WTC11 (cell line): ENCODE measurements around the gene ACIN1.

Experiments used
- EMX1 ChIP-seq: fragments of 250-450 bp; sonication (Bioruptor Pico); IDR thresholded peaks from 2 replicates; pipeline ENCODE4 v1.8.0; 2021; ENCODE audit warnings: mild to moderate bottlenecking
- FOXP1 ChIP-seq: sonication (generic); formaldehyde crosslinking; IDR thresholded peaks from 2 replicates; pipeline ENCODE4 v1.8.0; 2022; ENCODE audit warnings: missing genetic modification reagents, mild to moderate bottlenecking, moderate library complexity, borderline replicate concordance
- IRF2 ChIP-seq: sonication (generic); formaldehyde crosslinking; IDR thresholded peaks from 2 replicates; pipeline ENCODE4 v1.8.0; 2022; ENCODE audit warnings: low read depth, missing genetic modification reagents, borderline replicate concordance
- SP1 ChIP-seq: sonication (generic); formaldehyde crosslinking; conservative IDR thresholded peaks from 2 replicates; pipeline ENCODE4 v1.8.1; 2022; ENCODE audit warnings: missing genetic modification reagents
- TCF7 ChIP-seq: sonication (generic); formaldehyde crosslinking; IDR thresholded peaks from 2 replicates; pipeline ENCODE4 v1.8.0; 2022; ENCODE audit warnings: mild to moderate bottlenecking, low read depth, missing genetic modification reagents, moderate library complexity
- ZNF219 ChIP-seq: sonication (generic); formaldehyde crosslinking; IDR thresholded peaks from 2 replicates; pipeline ENCODE4 v1.8.0; 2023; ENCODE audit warnings: missing genetic modification reagents, mild to moderate bottlenecking, borderline replicate concordance
- TF ChIP-seq, protein P1 (sequence below): sonication (generic); formaldehyde crosslinking; IDR thresholded peaks from 2 replicates; pipeline ENCODE4 v1.8.1; 2022; ENCODE audit warnings: low read depth, missing genetic modification reagents, borderline replicate concordance
- TF ChIP-seq, protein P2 (sequence below): sonication (generic); formaldehyde crosslinking; IDR thresholded peaks from 2 replicates; pipeline ENCODE4 v1.8.1; 2023; ENCODE audit warnings: mild to moderate bottlenecking, moderate library complexity, missing genetic modification reagents
- TF ChIP-seq, protein P3 (sequence below): fragments of 200-600 bp; IDR thresholded peaks from 2 replicates; pipeline ENCODE4 v1.8.0; 2022; ENCODE audit warnings: antibody characterized with exemption

DNA sequence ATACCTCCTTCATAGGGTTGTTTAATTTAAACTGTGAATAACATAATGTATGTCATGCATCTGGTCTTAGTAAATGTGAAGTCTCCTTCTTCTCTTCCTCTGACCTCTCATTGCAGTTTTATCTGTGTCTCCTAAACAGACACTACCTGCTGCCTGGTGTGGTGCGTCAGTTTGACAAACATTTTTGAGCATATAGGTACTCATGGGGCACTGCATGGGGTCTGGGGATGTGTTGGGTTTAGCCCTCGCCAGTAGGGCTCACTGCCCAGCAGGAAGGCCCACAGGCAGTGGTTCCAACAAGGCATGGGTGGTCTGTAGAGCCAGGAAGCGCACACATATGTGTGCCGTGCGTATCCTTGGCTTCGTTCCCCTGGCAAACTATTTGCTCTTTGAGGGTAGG, 27.1 kb upstream of the ACIN1 start:
- TF ChIP-seq SP1 (no peak), IRF2 (CRISPR knock-in tag) (no peak), EMX1 (no peak), ZNF219 (CRISPR knock-in tag) (no peak), FOXP1 (CRISPR knock-in tag) (no peak), TCF7 (CRISPR knock-in tag) (no peak)
- TF ChIP-seq, protein P1, sequence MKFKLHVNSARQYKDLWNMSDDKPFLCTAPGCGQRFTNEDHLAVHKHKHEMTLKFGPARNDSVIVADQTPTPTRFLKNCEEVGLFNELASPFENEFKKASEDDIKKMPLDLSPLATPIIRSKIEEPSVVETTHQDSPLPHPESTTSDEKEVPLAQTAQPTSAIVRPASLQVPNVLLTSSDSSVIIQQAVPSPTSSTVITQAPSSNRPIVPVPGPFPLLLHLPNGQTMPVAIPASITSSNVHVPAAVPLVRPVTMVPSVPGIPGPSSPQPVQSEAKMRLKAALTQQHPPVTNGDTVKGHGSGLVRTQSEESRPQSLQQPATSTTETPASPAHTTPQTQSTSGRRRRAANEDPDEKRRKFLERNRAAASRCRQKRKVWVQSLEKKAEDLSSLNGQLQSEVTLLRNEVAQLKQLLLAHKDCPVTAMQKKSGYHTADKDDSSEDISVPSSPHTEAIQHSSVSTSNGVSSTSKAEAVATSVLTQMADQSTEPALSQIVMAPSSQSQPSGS (CRISPR knock-in tag): no peak
- TF ChIP-seq, protein P2, sequence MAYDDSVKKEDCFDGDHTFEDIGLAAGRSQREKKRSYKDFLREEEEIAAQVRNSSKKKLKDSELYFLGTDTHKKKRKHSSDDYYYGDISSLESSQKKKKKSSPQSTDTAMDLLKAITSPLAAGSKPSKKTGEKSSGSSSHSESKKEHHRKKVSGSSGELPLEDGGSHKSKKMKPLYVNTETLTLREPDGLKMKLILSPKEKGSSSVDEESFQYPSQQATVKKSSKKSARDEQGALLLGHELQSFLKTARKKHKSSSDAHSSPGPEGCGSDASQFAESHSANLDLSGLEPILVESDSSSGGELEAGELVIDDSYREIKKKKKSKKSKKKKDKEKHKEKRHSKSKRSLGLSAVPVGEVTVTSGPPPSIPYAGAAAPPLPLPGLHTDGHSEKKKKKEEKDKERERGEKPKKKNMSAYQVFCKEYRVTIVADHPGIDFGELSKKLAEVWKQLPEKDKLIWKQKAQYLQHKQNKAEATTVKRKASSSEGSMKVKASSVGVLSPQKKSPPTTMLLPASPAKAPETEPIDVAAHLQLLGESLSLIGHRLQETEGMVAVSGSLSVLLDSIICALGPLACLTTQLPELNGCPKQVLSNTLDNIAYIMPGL (CRISPR knock-in tag): no peak
- TF ChIP-seq, protein P3, sequence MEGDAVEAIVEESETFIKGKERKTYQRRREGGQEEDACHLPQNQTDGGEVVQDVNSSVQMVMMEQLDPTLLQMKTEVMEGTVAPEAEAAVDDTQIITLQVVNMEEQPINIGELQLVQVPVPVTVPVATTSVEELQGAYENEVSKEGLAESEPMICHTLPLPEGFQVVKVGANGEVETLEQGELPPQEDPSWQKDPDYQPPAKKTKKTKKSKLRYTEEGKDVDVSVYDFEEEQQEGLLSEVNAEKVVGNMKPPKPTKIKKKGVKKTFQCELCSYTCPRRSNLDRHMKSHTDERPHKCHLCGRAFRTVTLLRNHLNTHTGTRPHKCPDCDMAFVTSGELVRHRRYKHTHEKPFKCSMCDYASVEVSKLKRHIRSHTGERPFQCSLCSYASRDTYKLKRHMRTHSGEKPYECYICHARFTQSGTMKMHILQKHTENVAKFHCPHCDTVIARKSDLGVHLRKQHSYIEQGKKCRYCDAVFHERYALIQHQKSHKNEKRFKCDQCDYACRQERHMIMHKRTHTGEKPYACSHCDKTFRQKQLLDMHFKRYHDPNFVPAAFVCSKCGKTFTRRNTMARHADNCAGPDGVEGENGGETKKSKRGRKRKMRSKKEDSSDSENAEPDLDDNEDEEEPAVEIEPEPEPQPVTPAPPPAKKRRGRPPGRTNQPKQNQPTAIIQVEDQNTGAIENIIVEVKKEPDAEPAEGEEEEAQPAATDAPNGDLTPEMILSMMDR: no peak
